ENCODE results near the gene ADGRD1.
"Not testable (repeated sequence)": the region's sequence is repeated elsewhere in the genome, so short reads cannot be mapped to it uniquely, and the experiment has no call there.

ADGRD1 gene

DNA sequence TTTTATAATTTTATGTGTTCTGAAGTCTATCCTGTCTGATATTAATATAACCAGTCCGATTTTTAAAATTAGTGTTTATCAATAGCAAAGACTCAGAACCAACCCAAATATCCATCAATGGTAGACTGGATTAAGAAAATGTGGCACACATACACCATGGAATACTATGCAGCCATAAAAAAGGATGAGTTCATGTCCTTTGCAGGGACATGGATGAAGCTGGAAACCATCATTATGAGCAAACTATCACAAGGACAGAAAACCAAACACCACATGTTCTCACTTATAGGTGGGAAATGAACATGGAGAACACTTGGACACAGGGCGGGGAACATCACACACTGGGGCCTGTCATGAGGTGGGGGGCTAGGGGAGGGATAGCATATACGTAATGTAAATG, 16.2 kb upstream of the ADGRD1 start:
- not testable (repeated sequence) for H3K4ac ChIP-seq (ENCODE audit: low read depth in 1 of 2, low read length in 2 of 2); H3K4me1 ChIP-seq (ENCODE audit: control insufficient read depth, insufficient read depth, low read depth, low read length); H3K36me3 ChIP-seq (ENCODE audit: control insufficient read depth in 1 of 2, insufficient read depth in 2 of 2, low read depth in 1 of 2, low read length in 2 of 2); H4K91ac ChIP-seq (ENCODE audit: low read length); H3K23ac ChIP-seq (ENCODE audit: low read length in 2 of 2); H3K14ac ChIP-seq (ENCODE audit: low read length in 2 of 2); H2BK12ac ChIP-seq (ENCODE audit: low read length in 2 of 2); H3K9ac ChIP-seq (ENCODE audit: low read length); H2AK5ac ChIP-seq (ENCODE audit: low read length, severe bottlenecking); H4K8ac ChIP-seq (ENCODE audit: low read length); H3K79me1 ChIP-seq (replicated peaks; ENCODE audit: low read length, poor library complexity, severe bottlenecking); H3K27ac ChIP-seq (ENCODE audit: low read length, poor library complexity, severe bottlenecking); DNase-seq; H3K4me2 ChIP-seq (ENCODE audit: low read length, poor library complexity, severe bottlenecking); H3K27me3 ChIP-seq (ENCODE audit: control insufficient read depth in 1 of 2, insufficient read depth in 1 of 2, low read length in 2 of 2); H2BK5ac ChIP-seq (ENCODE audit: low read depth, low read length, poor library complexity, severe bottlenecking); H2AFZ ChIP-seq (ENCODE audit: low read depth, low read length); H2BK15ac ChIP-seq (ENCODE audit: low read depth, poor library complexity, severe bottlenecking); H3K18ac ChIP-seq (ENCODE audit: low read depth in 1 of 2, low read length in 2 of 2); H2BK120ac ChIP-seq (ENCODE audit: low read depth, low read length); H3K4me3 ChIP-seq (ENCODE audit: insufficient read depth in 1 of 2, low read depth in 1 of 2, low read length in 2 of 2)
- H3K9me3 ChIP-seq (ENCODE audit: control insufficient read depth, low read length) = peaks cover 30% of the 10 kb centered on the region
- no CpG with 5 or more reads among the region's 3 CpGs for WGBS

- Histone ChIP-seq H3K14ac (ENCODE audit: low read length in 2 of 2) (no peak overlapping the region), H2BK120ac (ENCODE audit: low read depth, low read length) (no peak overlapping the region), H3K23ac (ENCODE audit: low read length in 2 of 2) (no peak overlapping the region)
Measured at GRCh38 chr12:130938186-130938585, 15.5 kb upstream of the ADGRD1 start.

GRCh38 chr12:130944878-130945277, 8.8 kb upstream of the ADGRD1 start:
- H2BK15ac ChIP-seq (ENCODE audit: low read depth, poor library complexity, severe bottlenecking) = no peak overlapping the region
- H2AFZ ChIP-seq (ENCODE audit: low read depth, low read length) = no peak overlapping the region
- H3K27me3 ChIP-seq (ENCODE audit: control insufficient read depth in 1 of 2, insufficient read depth in 1 of 2, low read length in 2 of 2) = no peaks in the 10 kb centered on the region
- no peak overlapping the region for H3K18ac ChIP-seq (ENCODE audit: low read depth in 1 of 2, low read length in 2 of 2)
- H3K23ac ChIP-seq (ENCODE audit: low read length in 2 of 2) = no peak overlapping the region
- no peak overlapping the region for H2BK120ac ChIP-seq (ENCODE audit: low read depth, low read length)
- H3K4me2 ChIP-seq (ENCODE audit: low read length, poor library complexity, severe bottlenecking) = no peak overlapping the region
- H3K9me3 ChIP-seq (ENCODE audit: control insufficient read depth, low read length) = peaks cover 23% of the 10 kb centered on the region
- no peak overlapping the region for H3K4me3 ChIP-seq (ENCODE audit: insufficient read depth in 1 of 2, low read depth in 1 of 2, low read length in 2 of 2)
- no peak overlapping the region for H3K14ac ChIP-seq (ENCODE audit: low read length in 2 of 2)
- H3K79me1 ChIP-seq (replicated peaks; ENCODE audit: low read length, poor library complexity, severe bottlenecking) = no peaks in the 10 kb centered on the region
- no peak overlapping the region for H4K91ac ChIP-seq (ENCODE audit: low read length)
- no peak overlapping the region for H4K8ac ChIP-seq (ENCODE audit: low read length)
- H3K4ac ChIP-seq (ENCODE audit: low read depth in 1 of 2, low read length in 2 of 2) = no peak overlapping the region
- H3K27ac ChIP-seq (ENCODE audit: low read length, poor library complexity, severe bottlenecking) = no peak overlapping the region
- no peaks in the 10 kb centered on the region for H3K4me1 ChIP-seq (ENCODE audit: control insufficient read depth, insufficient read depth, low read depth, low read length)
- no peak overlapping the region for H2BK5ac ChIP-seq (ENCODE audit: low read depth, low read length, poor library complexity, severe bottlenecking)
- H2BK12ac ChIP-seq (ENCODE audit: low read length in 2 of 2) = no peak overlapping the region
- DNase-seq = no peak
- H3K9ac ChIP-seq (ENCODE audit: low read length) = no peak overlapping the region
- H2AK5ac ChIP-seq (ENCODE audit: low read length, severe bottlenecking) = no peak overlapping the region
- H3K36me3 ChIP-seq (ENCODE audit: control insufficient read depth in 1 of 2, insufficient read depth in 2 of 2, low read depth in 1 of 2, low read length in 2 of 2) = no peaks in the 10 kb centered on the region

More at GRCh38 chr12:130938186-130938585, 15.5 kb upstream of the ADGRD1 start:
- DNase-seq = no peak
- Histone ChIP-seq H3K79me1 (replicated peaks; ENCODE audit: low read length, poor library complexity, severe bottlenecking) (no peaks in the 10 kb centered on the region), H3K4ac (ENCODE audit: low read depth in 1 of 2, low read length in 2 of 2) (no peak overlapping the region), H3K4me2 (ENCODE audit: low read length, poor library complexity, severe bottlenecking) (no peak overlapping the region), H3K4me1 (ENCODE audit: control insufficient read depth, insufficient read depth, low read depth, low read length) (no peaks in the 10 kb centered on the region), H4K8ac (ENCODE audit: low read length) (no peak overlapping the region), H2BK5ac (ENCODE audit: low read depth, low read length, poor library complexity, severe bottlenecking) (peak overlapping the region; percentile 19), H2BK15ac (ENCODE audit: low read depth, poor library complexity, severe bottlenecking) (no peak overlapping the region), H3K27me3 (ENCODE audit: control insufficient read depth in 1 of 2, insufficient read depth in 1 of 2, low read length in 2 of 2) (no peaks in the 10 kb centered on the region), H3K36me3 (ENCODE audit: control insufficient read depth in 1 of 2, insufficient read depth in 2 of 2, low read depth in 1 of 2, low read length in 2 of 2) (no peaks in the 10 kb centered on the region), H3K27ac (ENCODE audit: low read length, poor library complexity, severe bottlenecking) (no peak overlapping the region), H3K18ac (ENCODE audit: low read depth in 1 of 2, low read length in 2 of 2) (no peak overlapping the region), H2AK5ac (ENCODE audit: low read length, severe bottlenecking) (no peak overlapping the region), H3K9me3 (ENCODE audit: control insufficient read depth, low read length) (peaks cover 30% of the 10 kb centered on the region), H2AFZ (ENCODE audit: low read depth, low read length) (no peak overlapping the region), H2BK12ac (ENCODE audit: low read length in 2 of 2) (no peak overlapping the region), H3K9ac (ENCODE audit: low read length) (no peak overlapping the region), H4K91ac (ENCODE audit: low read length) (no peak overlapping the region), H3K4me3 (ENCODE audit: insufficient read depth in 1 of 2, low read depth in 1 of 2, low read length in 2 of 2) (no peak overlapping the region)

DNA sequence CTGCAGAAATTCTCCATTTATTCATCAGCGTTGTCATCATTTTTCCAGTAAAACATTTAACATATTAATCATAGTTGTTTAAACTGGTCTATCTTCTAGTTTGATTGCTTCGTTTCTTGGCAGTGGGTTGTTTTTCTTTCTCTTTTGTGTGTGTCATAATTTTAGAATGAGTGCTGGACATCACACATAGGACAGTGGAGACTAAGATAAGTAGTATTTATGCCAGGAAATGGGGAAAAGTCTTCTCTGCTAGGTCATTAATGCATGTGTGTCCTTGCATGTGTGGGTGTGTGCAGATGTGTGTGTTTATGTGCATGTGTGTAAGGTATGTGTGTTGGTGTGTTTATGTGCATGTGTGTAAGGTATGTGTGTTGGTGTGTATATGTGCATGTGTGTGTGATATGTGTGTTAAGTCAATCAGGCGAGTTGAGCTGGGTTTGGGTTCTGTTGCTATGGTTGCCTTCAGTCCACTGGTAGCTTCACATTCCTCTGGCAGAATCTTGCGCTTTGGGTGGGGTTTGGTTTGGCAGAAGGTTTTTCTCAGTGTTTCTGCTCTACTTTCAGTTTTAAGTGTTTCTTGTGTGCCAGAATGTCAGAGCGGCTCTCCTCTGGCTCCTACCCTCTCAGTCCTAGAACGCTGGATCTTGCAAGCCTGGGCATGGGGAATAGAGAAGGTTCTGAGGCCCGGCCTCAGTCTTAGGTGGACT, 7.8 kb upstream of the ADGRD1 start:
- WGBS = 80% methylated on average over 6 of the region's 7 CpGs
- Histone ChIP-seq H2BK12ac (ENCODE audit: low read length in 2 of 2) (no peak overlapping the region), H2BK120ac (ENCODE audit: low read depth, low read length) (no peak overlapping the region), H3K9ac (ENCODE audit: low read length) (peak overlapping the region; percentile 79), H2BK5ac (ENCODE audit: low read depth, low read length, poor library complexity, severe bottlenecking) (no peak overlapping the region), H3K14ac (ENCODE audit: low read length in 2 of 2) (no peak overlapping the region), H3K23ac (ENCODE audit: low read length in 2 of 2) (no peak overlapping the region), H3K18ac (ENCODE audit: low read depth in 1 of 2, low read length in 2 of 2) (no peak overlapping the region), H3K27ac (ENCODE audit: low read length, poor library complexity, severe bottlenecking) (no peak overlapping the region), H3K27me3 (ENCODE audit: control insufficient read depth in 1 of 2, insufficient read depth in 1 of 2, low read length in 2 of 2) (no peaks in the 10 kb centered on the region), H3K9me3 (ENCODE audit: control insufficient read depth, low read length) (peaks cover 14% of the 10 kb centered on the region), H3K4ac (ENCODE audit: low read depth in 1 of 2, low read length in 2 of 2) (no peak overlapping the region), H4K91ac (ENCODE audit: low read length) (peak overlapping the region; percentile 2), H3K79me1 (replicated peaks; ENCODE audit: low read length, poor library complexity, severe bottlenecking) (no peaks in the 10 kb centered on the region), H3K4me3 (ENCODE audit: insufficient read depth in 1 of 2, low read depth in 1 of 2, low read length in 2 of 2) (peak overlapping the region in 1 of 2 experiments; percentile 66), H2BK15ac (ENCODE audit: low read depth, poor library complexity, severe bottlenecking) (no peak overlapping the region), H3K4me1 (ENCODE audit: control insufficient read depth, insufficient read depth, low read depth, low read length) (no peaks in the 10 kb centered on the region), H3K4me2 (ENCODE audit: low read length, poor library complexity, severe bottlenecking) (no peak overlapping the region), H3K36me3 (ENCODE audit: control insufficient read depth in 1 of 2, insufficient read depth in 2 of 2, low read depth in 1 of 2, low read length in 2 of 2) (no peaks in the 10 kb centered on the region), H4K8ac (ENCODE audit: low read length) (no peak overlapping the region), H2AK5ac (ENCODE audit: low read length, severe bottlenecking) (no peak overlapping the region), H2AFZ (ENCODE audit: low read depth, low read length) (no peak overlapping the region)
- DNase-seq = no peak
